Adrenal gland (tissue), 12 donors: Measurements from ENCODE around the gene C9orf78. TPM values are rescaled to one million over a fixed set of nuclear protein-coding genes. Genes with fewer than 3 reads are reported as not detected.
A peak's percentile ranks its signal among the peaks of the same experiment; 100 is the strongest.

Experiments
- DNase-seq, 7 donors: peaks; one replicate each; pipeline ENCODE4 v3.0.0-alpha.2; 2019 to 2020
- H3K27ac ChIP-seq, 5 donors: fragments of 200-600 bp; sonication (generic) in 4 of 5; 1 replicate in 3 of 5; 2 replicates in 2 of 5; pipeline versions ENCODE4 v1.5.1 to v1.8.0; 2016 to 2020; ENCODE audit warnings: mild to moderate bottlenecking in 1 of 5
- H3K27me3 ChIP-seq: fragments of 200-600 bp; 2 replicates; pipeline ENCODE4 v1.8.0; 2021
- H3K36me3 ChIP-seq, 2 donors: fragments of 200-600 bp; replicated peaks in 1 of 2; 1 replicate in 1 of 2; 2 replicates in 1 of 2; pipeline versions ENCODE4 v1.5.1 to v1.8.0; 2018 to 2022
- H3K4me1 ChIP-seq, 2 donors: fragments of 200-600 bp; replicated peaks in 1 of 2; 1 replicate in 1 of 2; 2 replicates in 1 of 2; pipeline versions ENCODE4 v1.5.1 to v1.8.0; 2018 to 2021
- H3K4me3 ChIP-seq, 4 donors: fragments of 200-600 bp; sonication (generic) in 3 of 4; one replicate each; pipeline ENCODE4 v1.5.1; 2016 to 2018
- H3K9me3 ChIP-seq, 3 donors: fragments of 200-600 bp; sonication (generic) in 1 of 3; replicated peaks in 1 of 3; 1 replicate in 2 of 3; 2 replicates in 1 of 3; pipeline versions ENCODE4 v1.5.1 to v1.8.0; 2016 to 2021
- POLR2A ChIP-seq, 2 donors: fragments of 450-650 bp; IDR thresholded peaks; one replicate each; pipeline ENCODE4 v1.6.1; 2017; ENCODE audit warnings: antibody characterized with exemption in 2 of 2, mild to moderate bottlenecking in 2 of 2, moderate library complexity in 1 of 2
- WGBS, 4 donors: extraction: QIAGEN DNeasy Blood & Tissue Kit in 2 of 4; methylation state at CpG; one replicate each; pipeline versions ENCODE4 v1.1.5 to v1.1.7; 2013 to 2017; 5-methylcytosine and 5-hydroxymethylcytosine counted together
- intact Hi-C, 2 donors: fragments of 100-400 bp; cut with DNase I; formaldehyde crosslinking; loops; one replicate each; pipeline versions ENCODE4 v1.14.1 to v1.15.0; 2022 to 2023
- polyA plus RNA-seq, 3 donors: library from polyadenylated mRNA; stranded (reverse); fragments of 200-250 nt in 2 of 3; fragments of 350-450 nt in 1 of 3; fragmentation: Illumina TruSeq in 1 of 3; extraction: RNeasy Lipid Tissue Mini Kit (QIAGEN cat#74804) in 1 of 3; gene quantifications; one replicate each; pipeline ENCODE4 v1.2.3, GENCODE V29; 2013 to 2014
- total RNA-seq, 9 donors: library from RNA; depleted of rRNA in 4 of 9; stranded (reverse); fragments of >200 nt in 4 of 9; fragments of 120-200 nt in 1 of 9; fragmentation: NEBNext Ultra II Directional in 1 of 9; extraction: Animal tissue kit (Norgen Biotek cat#: 25700) in 1 of 9; gene quantifications; one replicate each; pipeline versions ENCODE4 v1.1.0 to v1.2.4, GENCODE V29; 2013 to 2023
- TF ChIP-seq, protein P1 (sequence below), 6 experiments: fragments of 450-650 bp in 4 of 6; fragments of 200-600 bp in 2 of 6; sonication (generic) in 1 of 6; IDR thresholded peaks; 1 replicate in 5 of 6; 2 replicates in 1 of 6; pipeline versions ENCODE4 v1.5.1 to v1.8.0; 2016 to 2021; ENCODE audit warnings: antibody characterized with exemption in 6 of 6, mild to moderate bottlenecking in 2 of 6, moderate library complexity in 1 of 6
- donor health status: healthy with polysubstance abuse.
- donor health status: Bipolar disorder and iron deficiency.
- donor health status: DM: yes; HTN: yes; CAD: no.
- donor health status: DM: no; HTN: no; CAD: no.
- donor health status: DM: no; HTN: no; CAD: no.
- donor health status: DM: yes; HTN: yes; CAD: no.

C9orf78 gene
- total and polyA plus RNA-seq, 12 donors: 35.6 to 116 (median 43.2) TPM

DNA sequence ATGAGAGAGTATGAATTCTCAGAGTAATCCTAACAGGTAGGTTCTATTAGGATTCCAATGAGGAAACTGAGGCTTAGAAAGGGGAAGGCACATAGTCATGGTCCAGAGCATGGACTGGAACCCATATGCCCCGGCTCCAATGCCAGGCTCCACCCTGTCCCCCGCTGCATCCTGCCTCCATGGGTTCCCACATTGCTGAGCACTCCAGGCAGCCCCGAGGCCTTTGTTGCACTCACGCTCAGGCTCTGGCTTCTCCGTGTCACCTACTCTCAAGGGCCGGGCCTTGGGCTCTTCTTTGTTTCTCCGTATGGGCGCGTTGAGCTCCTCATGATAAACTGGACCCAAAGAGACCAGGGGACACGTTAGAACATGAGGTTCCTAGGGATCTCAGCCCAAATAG lies 6.1 kb downstream of the C9orf78 start:
- 93 to 97% (median 93%) methylated on average over 10 of the region's 10 CpGs for WGBS, 4 donors
- DNase-seq: no peak
- no peaks in the 10 kb centered on the region for H3K9me3 ChIP-seq
- TF ChIP-seq POLR2A (IDR thresholded peaks at IDR 0.05): no peak
- TF ChIP-seq, protein P1, sequence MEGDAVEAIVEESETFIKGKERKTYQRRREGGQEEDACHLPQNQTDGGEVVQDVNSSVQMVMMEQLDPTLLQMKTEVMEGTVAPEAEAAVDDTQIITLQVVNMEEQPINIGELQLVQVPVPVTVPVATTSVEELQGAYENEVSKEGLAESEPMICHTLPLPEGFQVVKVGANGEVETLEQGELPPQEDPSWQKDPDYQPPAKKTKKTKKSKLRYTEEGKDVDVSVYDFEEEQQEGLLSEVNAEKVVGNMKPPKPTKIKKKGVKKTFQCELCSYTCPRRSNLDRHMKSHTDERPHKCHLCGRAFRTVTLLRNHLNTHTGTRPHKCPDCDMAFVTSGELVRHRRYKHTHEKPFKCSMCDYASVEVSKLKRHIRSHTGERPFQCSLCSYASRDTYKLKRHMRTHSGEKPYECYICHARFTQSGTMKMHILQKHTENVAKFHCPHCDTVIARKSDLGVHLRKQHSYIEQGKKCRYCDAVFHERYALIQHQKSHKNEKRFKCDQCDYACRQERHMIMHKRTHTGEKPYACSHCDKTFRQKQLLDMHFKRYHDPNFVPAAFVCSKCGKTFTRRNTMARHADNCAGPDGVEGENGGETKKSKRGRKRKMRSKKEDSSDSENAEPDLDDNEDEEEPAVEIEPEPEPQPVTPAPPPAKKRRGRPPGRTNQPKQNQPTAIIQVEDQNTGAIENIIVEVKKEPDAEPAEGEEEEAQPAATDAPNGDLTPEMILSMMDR (IDR thresholded peaks at IDR 0.05): no peak
- H3K4me3 ChIP-seq: no peak overlapping the region
- no peaks in the 10 kb centered on the region for H3K27me3 ChIP-seq
- peaks cover 0 to 59% of the 10 kb centered on the region in 2 donors for H3K36me3 ChIP-seq
- no peak overlapping the region for H3K27ac ChIP-seq
- peaks cover 0 to 4% of the 10 kb centered on the region in 2 donors for H3K4me1 ChIP-seq
- intact Hi-C loops: no loop called here

GRCh38 chr9:129828051-129828450 lies 7.0 kb downstream of the C9orf78 start:
- TF ChIP-seq POLR2A (IDR thresholded peaks at IDR 0.05): no peak
- TF ChIP-seq, protein P1 (IDR thresholded peaks at IDR 0.05): no peak
- intact Hi-C loops: no loop called here
- DNase-seq: no peak
- Histone ChIP-seq H3K4me3 (no peak overlapping the region), H3K4me1 (peaks cover 1 to 3% of the 10 kb centered on the region in 2 donors), H3K27me3 (no peaks in the 10 kb centered on the region), H3K9me3 (no peaks in the 10 kb centered on the region), H3K27ac (no peak overlapping the region), H3K36me3 (peaks cover 0 to 57% of the 10 kb centered on the region in 2 donors)
- 88 to 89% (median 88%) methylated on average over 9 of the region's 9 CpGs for WGBS, 4 donors

- Histone ChIP-seq H3K4me1 (peaks cover 7 to 8% of the 10 kb centered on the region in 2 donors), H3K4me3 (no peak overlapping the region), H3K36me3 (peaks cover 0 to 54% of the 10 kb centered on the region in 2 donors), H3K27ac (no peak overlapping the region), H3K9me3 (no peaks in the 10 kb centered on the region), H3K27me3 (no peaks in the 10 kb centered on the region)
- TF ChIP-seq POLR2A (IDR thresholded peaks at IDR 0.05): no peak
- intact Hi-C loops: no loop called here
- DNase-seq: no peak
- 83 to 100% (median 86%) methylated on average over 1 of the region's 1 CpG for WGBS, 4 donors
Observed at GRCh38 chr9:129826759-129827158, 8.3 kb downstream of the C9orf78 start.

DNA sequence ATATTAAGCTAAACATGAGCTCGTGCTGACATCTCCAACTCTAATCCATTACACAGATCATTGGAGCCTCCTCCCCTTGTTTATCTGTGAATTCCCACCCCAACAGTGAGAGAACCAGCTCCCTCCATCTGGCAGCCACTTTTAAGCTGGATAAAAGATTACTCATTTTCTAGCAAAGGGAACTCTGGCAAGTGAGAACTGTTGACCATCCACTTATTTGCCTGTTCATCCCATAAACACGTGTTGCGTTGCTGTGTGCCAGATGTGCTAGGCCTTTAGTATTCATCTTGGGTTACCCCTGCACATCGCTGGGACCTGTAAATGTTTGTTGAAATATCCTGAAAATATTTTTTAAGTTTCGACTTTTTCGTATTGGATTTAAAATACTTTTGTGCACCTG lies 8.7 kb downstream of the C9orf78 start:
- no peaks in the 10 kb centered on the region for H3K27me3 ChIP-seq
- H3K4me3 ChIP-seq: no peak overlapping the region
- 81 to 86% (median 84%) methylated on average over 6 of the region's 6 CpGs for WGBS, 4 donors
- peaks cover 7 to 8% of the 10 kb centered on the region in 2 donors for H3K4me1 ChIP-seq
- no peak for DNase-seq
- H3K9me3 ChIP-seq: no peaks in the 10 kb centered on the region
- H3K36me3 ChIP-seq: peaks cover 0 to 54% of the 10 kb centered on the region in 2 donors
- TF ChIP-seq, protein P1 (IDR thresholded peaks at IDR 0.05): no peak
- no peak for TF ChIP-seq POLR2A (IDR thresholded peaks at IDR 0.05)
- H3K27ac ChIP-seq: no peak overlapping the region
- intact Hi-C loops: no loop called here

- peaks cover 7 to 8% of the 10 kb centered on the region in 2 donors for H3K4me1 ChIP-seq
- H3K9me3 ChIP-seq: no peaks in the 10 kb centered on the region
- 4 to 7% (median 4%) methylated on average over 26 to 47 of the region's 47 CpGs for WGBS, 4 donors
- intact Hi-C loops: no loop called here
- TF ChIP-seq, protein P1 (IDR thresholded peaks at IDR 0.05): no peak
- peak; percentile 17 to 71 for TF ChIP-seq POLR2A (IDR thresholded peaks at IDR 0.05)
- peak within 1 kb of the TSS in 4 of 5 donors; percentile 69 to 85 (median 79) for H3K27ac ChIP-seq
- peaks cover 0 to 50% of the 10 kb centered on the region in 2 donors for H3K36me3 ChIP-seq
- DNase-seq: peak; percentile 93 to 98 (median 96)
- peak within 1 kb of the TSS in 3 of 4 donors; percentile 62 to 98 (median 92) for H3K4me3 ChIP-seq
- H3K27me3 ChIP-seq: no peaks in the 10 kb centered on the region
Observed at GRCh38 chr9:129823935-129824601, 11.0 kb downstream of the C9orf78 start, which contains the start of gene TOR1A. TSS of gene TOR1A (minus strand) at chr9:129824136. CDS start at chr9:129824085, 51 bp downstream.
